Sigmoid colon (tissue), 4 donors: ENCODE measurements around the gene CDH13.

ENCODE experiments used
- POLR2AphosphoS5 ChIP-seq, 4 donors: sonication (generic); formaldehyde crosslinking; IDR thresholded peaks; one replicate each; pipeline ENCODE4 v1.6.1; 2017; ENCODE audit warnings: antibody characterized with exemption in 4 of 4
- TF ChIP-seq, protein P1 (sequence below), 4 experiments: fragments of 450-650 bp in 3 of 4; fragments of 200-600 bp in 1 of 4; IDR thresholded peaks; one replicate each; pipeline ENCODE4 v1.5.1; 2016 to 2019; ENCODE audit warnings: antibody characterized with exemption in 4 of 4, mild to moderate bottlenecking in 3 of 4, moderate library complexity in 2 of 4

DNA sequence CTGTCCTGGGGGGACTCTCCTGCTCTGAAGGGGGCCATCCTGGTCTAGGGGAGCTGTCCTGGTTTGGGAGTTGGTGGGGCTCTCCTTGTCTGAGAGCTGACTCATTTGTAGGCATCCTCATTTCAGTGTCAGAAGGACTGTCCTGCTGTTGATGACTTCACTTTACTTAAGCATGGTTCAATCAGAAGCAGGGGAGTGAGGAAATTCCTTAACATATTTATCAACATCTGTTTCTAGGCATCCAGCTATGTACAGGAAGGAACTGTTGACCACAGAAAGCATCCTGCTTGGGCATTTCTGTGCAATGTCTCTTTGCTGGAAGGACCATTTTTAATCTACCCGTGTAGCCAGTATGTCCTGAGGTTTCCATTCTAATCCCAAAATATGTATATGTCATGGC lies 678.3 kb downstream of the CDH13 start:
- TF ChIP-seq, protein P1, sequence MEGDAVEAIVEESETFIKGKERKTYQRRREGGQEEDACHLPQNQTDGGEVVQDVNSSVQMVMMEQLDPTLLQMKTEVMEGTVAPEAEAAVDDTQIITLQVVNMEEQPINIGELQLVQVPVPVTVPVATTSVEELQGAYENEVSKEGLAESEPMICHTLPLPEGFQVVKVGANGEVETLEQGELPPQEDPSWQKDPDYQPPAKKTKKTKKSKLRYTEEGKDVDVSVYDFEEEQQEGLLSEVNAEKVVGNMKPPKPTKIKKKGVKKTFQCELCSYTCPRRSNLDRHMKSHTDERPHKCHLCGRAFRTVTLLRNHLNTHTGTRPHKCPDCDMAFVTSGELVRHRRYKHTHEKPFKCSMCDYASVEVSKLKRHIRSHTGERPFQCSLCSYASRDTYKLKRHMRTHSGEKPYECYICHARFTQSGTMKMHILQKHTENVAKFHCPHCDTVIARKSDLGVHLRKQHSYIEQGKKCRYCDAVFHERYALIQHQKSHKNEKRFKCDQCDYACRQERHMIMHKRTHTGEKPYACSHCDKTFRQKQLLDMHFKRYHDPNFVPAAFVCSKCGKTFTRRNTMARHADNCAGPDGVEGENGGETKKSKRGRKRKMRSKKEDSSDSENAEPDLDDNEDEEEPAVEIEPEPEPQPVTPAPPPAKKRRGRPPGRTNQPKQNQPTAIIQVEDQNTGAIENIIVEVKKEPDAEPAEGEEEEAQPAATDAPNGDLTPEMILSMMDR (IDR thresholded peaks at IDR 0.05), result no peak
- TF ChIP-seq POLR2AphosphoS5 (IDR thresholded peaks at IDR 0.05), result no peak
